Germinal center (tissue), 1 donor: ENCODE data around the gene TMEM236.

Experiments
- DNase-seq: peaks from one replicate; pipeline ENCODE4 v3.0.0; 2012; ENCODE audit warnings: mixed read lengths, low spot score

Gene TMEM236

GRCh38 chr10:17787087-17787961, 35.3 kb downstream of the TMEM236 start:
- DNase-seq = no peak

- no peak for DNase-seq
Observed at GRCh38 chr10:17788646-17789045, 36.6 kb downstream of the TMEM236 start.

DNA sequence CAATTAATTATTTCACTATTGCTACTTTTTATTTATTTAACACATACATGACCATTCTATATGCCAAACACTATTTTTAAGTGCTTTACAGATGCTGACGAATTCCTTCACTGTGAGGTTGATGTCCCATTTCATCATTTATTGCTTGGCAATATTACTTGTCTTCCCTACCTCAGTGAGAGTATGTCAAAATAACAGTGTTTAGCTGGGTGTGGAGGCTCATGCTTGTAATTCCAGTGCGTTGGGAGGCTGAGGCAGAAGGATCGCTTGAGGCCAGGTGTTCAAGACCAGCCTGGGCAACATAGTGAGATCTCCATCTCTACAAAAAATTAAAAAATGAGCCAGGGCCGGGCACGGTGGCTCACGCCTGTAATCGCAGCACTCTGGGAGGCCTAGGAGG, 37.4 kb downstream of the TMEM236 start:
- DNase-seq = no peak

- DNase-seq = no peak
Observed at GRCh38 chr10:17790651-17791050, 38.6 kb downstream of the TMEM236 start.

- DNase-seq = no peak
Observed at GRCh38 chr10:17792991-17793390, 41.0 kb downstream of the TMEM236 start.

DNA sequence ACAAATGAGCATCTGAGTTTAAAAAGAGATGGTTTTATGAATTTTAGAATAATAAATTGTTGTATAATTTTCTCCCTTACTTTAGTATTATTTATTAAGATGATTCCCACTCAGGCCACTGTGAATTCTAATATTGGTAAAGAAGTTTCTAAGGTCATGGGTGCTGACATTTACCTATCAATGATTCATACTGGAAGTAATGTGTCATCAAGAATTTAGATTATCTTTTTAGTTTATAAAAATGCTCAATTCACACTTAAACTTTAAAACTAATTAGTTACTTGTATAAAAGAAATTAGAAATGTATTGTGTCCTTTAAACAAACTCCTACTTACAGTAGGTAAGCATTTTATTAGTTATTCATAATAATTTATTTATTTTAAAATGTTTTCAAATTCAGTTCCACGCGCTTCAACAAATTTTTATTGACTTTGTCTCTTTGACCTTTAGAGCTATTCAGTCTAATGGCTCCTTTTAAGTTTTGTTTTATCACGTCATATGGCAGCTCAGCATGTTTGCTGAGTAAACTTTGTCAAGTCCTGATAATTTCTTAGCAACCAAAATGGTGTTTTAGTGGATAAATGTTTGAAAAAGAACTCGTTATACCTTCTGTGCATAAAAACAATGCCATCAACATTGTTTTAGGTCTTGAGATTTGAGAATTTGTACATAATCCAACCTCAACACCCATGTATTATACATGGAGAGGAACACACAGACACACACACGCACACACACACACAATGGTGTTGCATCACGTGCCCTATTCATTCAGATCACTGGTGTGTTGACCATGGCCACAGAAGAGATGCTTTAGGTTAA, 42.0 kb downstream of the TMEM236 start:
- no peak for DNase-seq

DNA sequence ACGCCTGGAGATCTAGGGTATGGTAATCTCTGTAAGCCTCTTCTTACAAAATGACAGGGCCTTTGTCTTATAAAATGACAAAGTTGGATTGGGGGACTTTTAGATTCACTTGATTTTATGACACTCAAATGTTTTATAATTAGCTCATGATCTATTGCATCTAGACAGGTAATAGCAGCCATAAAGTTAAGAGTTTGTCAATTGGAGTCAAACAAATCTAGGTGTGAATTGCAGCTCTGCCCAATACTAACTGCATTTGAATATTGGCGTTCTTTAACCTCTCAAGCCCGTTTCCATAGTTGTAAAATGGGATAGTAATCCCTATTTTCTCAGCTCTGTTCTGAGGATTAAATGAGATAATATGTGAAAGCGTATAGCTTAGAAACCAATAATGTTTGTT, 43.1 kb downstream of the TMEM236 start:
- no peak for DNase-seq

- DNase-seq = no peak
Observed at GRCh38 chr10:17795813-17796594, 44.0 kb downstream of the TMEM236 start.

- DNase-seq = no peak
Observed at GRCh38 chr10:17801507-17801906, 49.5 kb downstream of the TMEM236 start.

DNA sequence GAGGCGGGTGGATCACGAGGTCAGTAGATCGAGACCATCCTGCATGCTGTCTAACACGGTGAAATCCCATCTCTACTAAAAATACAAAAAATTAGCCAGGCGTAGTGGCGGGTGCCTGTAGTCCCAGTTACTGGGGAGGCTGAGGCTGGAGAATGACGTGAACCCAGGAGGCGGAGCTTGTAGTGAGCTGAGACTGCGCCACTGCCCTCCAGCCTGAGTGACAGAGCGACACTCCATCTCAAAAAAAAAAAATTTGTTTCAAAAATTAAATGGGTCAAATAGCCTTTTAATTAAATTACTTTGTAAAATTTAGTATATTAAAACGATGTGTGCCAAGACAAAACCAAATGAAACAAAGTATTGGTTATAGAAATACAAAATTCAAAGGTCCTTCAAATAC, 50.3 kb downstream of the TMEM236 start:
- no peak for DNase-seq

- no peak for DNase-seq
Observed at GRCh38 chr10:17802976-17803375, 51.0 kb downstream of the TMEM236 start.

GRCh38 chr10:17805330-17805729, 53.3 kb downstream of the TMEM236 start:
- DNase-seq = no peak

GRCh38 chr10:17805921-17806577, 54.0 kb downstream of the TMEM236 start:
- no peak for DNase-seq

- no peak for DNase-seq
Observed at GRCh38 chr10:17808971-17809841, 57.2 kb downstream of the TMEM236 start, which contains the start of gene MRC1. TSS of gene MRC1 (plus strand) at chr10:17809348. CDS start at chr10:17809466, 118 bp downstream.

GRCh38 chr10:17811146-17811865, 59.3 kb downstream of the TMEM236 start:
- no peak for DNase-seq

- DNase-seq = no peak
Observed at GRCh38 chr10:17814973-17815372, 63.0 kb downstream of the TMEM236 start.

GRCh38 chr10:17816199-17816598, 64.2 kb downstream of the TMEM236 start:
- DNase-seq = no peak

DNA sequence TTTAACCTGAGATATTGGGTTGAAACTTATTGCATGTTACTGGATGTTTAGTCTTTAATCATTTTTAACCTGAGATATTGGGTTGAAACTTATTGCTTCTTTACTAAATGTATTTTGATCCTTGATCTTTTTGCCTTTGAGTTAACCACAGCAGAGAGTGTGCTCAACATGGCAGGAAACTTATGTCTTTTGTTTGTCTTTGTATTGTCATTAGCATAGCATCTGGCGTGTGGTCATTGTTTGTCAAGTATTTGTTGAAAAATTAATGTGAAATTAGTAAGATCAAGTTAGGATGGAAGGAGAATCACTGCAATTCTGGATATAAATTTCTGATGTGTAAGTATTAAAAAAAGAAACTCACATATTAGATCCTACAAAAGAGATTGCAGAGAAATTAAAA, 65.3 kb downstream of the TMEM236 start:
- DNase-seq = no peak

DNA sequence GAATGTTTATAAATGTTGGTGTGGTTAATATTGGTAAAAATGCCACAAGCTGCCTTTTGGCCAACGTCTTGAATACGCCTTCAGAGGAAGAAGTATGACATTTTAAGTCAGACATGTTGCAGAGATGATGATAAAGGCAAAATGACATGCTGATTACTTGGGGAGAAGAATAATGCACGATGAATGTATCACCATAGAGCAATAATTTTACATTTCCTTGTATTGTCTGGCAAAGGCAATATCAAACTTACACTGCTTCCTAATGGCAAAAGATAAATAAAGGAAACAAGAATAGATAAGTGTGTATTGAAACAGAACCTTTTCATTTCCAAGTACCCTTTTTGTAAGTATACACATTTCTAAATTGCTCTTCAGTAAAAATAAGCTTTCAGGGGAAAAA, 65.8 kb downstream of the TMEM236 start:
- DNase-seq = no peak

- DNase-seq = no peak
Observed at GRCh38 chr10:17819836-17820235, 67.8 kb downstream of the TMEM236 start.
